ENCODE measurements around the gene MTA2. TPM values are rescaled to one million over a fixed set of nuclear protein-coding genes. Genes with fewer than 3 reads are reported as not detected.

Gene MTA2
- total and polyA plus RNA-seq, 2 of the 8 experiments (the other 6 are each of a cell fraction or from before 2014, with no cell fraction given) = 25.7 to 114 TPM

- TF ChIP-seq MAFK (IDR thresholded peaks at IDR 0.05; ENCODE audit: low read depth, low read length) (no peak), CHD1 (IDR thresholded peaks at IDR 0.05; ENCODE audit: low read depth, low read length) (no peak), RBBP5 (IDR thresholded peaks at IDR 0.05; ENCODE audit: borderline replicate concordance, low read depth, low read length) (no peak), ZNF274 (IDR thresholded peaks at IDR 0.05; ENCODE audit: borderline replicate concordance, extremely low read depth, low read length) (no peak), EP300 (IDR thresholded peaks at IDR 0.05; ENCODE audit: borderline replicate concordance in 1 of 2, low read depth in 2 of 2, low read length in 2 of 2) (no peak), HDAC6 (IDR thresholded peaks at IDR 0.05; ENCODE audit: low read depth, low read length) (no peak), TCF12 (IDR thresholded peaks at IDR 0.05; ENCODE audit: low read depth, low read length) (no peak), CBX5 (IDR thresholded peaks at IDR 0.05; ENCODE audit: low read depth, low read length) (no peak), POLR2AphosphoS5 (IDR thresholded peaks at IDR 0.05; ENCODE audit: low read depth, low read length) (no peak)
Observed at GRCh38 chr11:62546929-62547625, 54.6 kb downstream of the MTA2 start (continued).

All from H1 (cell line).